H9 (cell line): ENCODE measurements around the gene PLA2G4D. TPM values are rescaled to one million over a fixed set of nuclear protein-coding genes. Genes with fewer than 3 reads are reported as not detected.

Source experiments
- DNase-seq: peaks from one replicate; pipeline ENCODE4 v3.0.0-alpha.2; 2017
- H2AFZ ChIP-seq: one replicate; pipeline ENCODE4 v1.6.1; 2013; ENCODE audit warnings: mild to moderate bottlenecking, low read length, control low read depth, moderate library complexity
- H2AK5ac ChIP-seq: 2 replicates; pipeline ENCODE4 v1.6.1; 2013; ENCODE audit warnings: low read length, control low read depth, mixed read lengths; ENCODE audit not compliant: insufficient read length
- H2BK120ac ChIP-seq: one replicate; pipeline ENCODE4 v1.6.1; 2013; ENCODE audit warnings: low read depth, mild to moderate bottlenecking, low read length, control low read depth, inconsistent platforms; ENCODE audit not compliant: poor library complexity, severe bottlenecking
- H2BK12ac ChIP-seq: 2 replicates; pipeline ENCODE4 v1.6.1; 2013; ENCODE audit warnings: low read length, control low read depth, mixed read lengths, low read depth; ENCODE audit not compliant: insufficient read length
- H2BK15ac ChIP-seq: 2 replicates; pipeline ENCODE4 v1.6.1; 2013; ENCODE audit warnings: low read depth, low read length, control low read depth
- H2BK20ac ChIP-seq: one replicate; pipeline ENCODE4 v1.6.1; 2013; ENCODE audit warnings: low read depth, mild to moderate bottlenecking, low read length, control low read depth, inconsistent platforms; ENCODE audit not compliant: poor library complexity, severe bottlenecking
- H2BK5ac ChIP-seq: 2 replicates; pipeline ENCODE4 v1.6.1; 2013; ENCODE audit warnings: low read length, control low read depth, mixed read lengths; ENCODE audit not compliant: insufficient read length
- H3K14ac ChIP-seq: 2 replicates; pipeline ENCODE4 v1.6.1; 2013; ENCODE audit warnings: low read length, control low read depth; ENCODE audit not compliant: insufficient read depth
- H3K18ac ChIP-seq: 2 replicates; pipeline ENCODE4 v1.6.1; 2013; ENCODE audit warnings: low read depth, mild to moderate bottlenecking, mixed read lengths, low read length, control low read depth; ENCODE audit not compliant: insufficient read length
- H3K23ac ChIP-seq: 2 replicates; pipeline ENCODE4 v1.6.1; 2013; ENCODE audit warnings: low read length, control low read depth, mixed read lengths, low read depth; ENCODE audit not compliant: insufficient read length
- H3K23me2 ChIP-seq: 2 replicates; pipeline ENCODE4 v1.6.1; 2013; ENCODE audit warnings: low read depth, mild to moderate bottlenecking, mixed read lengths, low read length, control low read depth; ENCODE audit not compliant: insufficient read length, poor library complexity, severe bottlenecking
- H3K27ac ChIP-seq: 2 replicates; pipeline ENCODE4 v1.5.1; 2013; ENCODE audit warnings: low read length, control low read depth, mixed read lengths, low read depth; ENCODE audit not compliant: insufficient read length
- H3K27me3 ChIP-seq: 2 replicates; pipeline ENCODE4 v1.6.1; 2013; ENCODE audit warnings: low read length, control low read depth, inconsistent platforms; ENCODE audit not compliant: insufficient read depth
- H3K4ac ChIP-seq: 2 replicates; pipeline ENCODE4 v1.6.1; 2013; ENCODE audit warnings: low read depth, mild to moderate bottlenecking, control low read depth, inconsistent platforms, low read length, moderate library complexity
- H3K4me1 ChIP-seq: 2 replicates; pipeline ENCODE4 v1.6.1; 2013; ENCODE audit warnings: low read length, control low read depth, inconsistent platforms; ENCODE audit not compliant: insufficient read depth
- H3K4me2 ChIP-seq: 2 replicates; pipeline ENCODE4 v1.6.1; 2013; ENCODE audit warnings: low read length, control low read depth, mixed read lengths; ENCODE audit not compliant: insufficient read length, insufficient read depth
- H3K56ac ChIP-seq: 2 replicates; pipeline ENCODE4 v1.6.1; 2013; ENCODE audit warnings: low read depth, mild to moderate bottlenecking, mixed read lengths, low read length, control low read depth; ENCODE audit not compliant: insufficient read length
- H3K79me1 ChIP-seq: 2 replicates; pipeline ENCODE4 v1.6.1; 2013; ENCODE audit warnings: low read depth, mild to moderate bottlenecking, moderate library complexity, low read length, control low read depth, inconsistent platforms; ENCODE audit not compliant: insufficient read depth, poor library complexity, severe bottlenecking
- H3K79me2 ChIP-seq: 2 replicates; pipeline ENCODE4 v1.6.1; 2013; ENCODE audit warnings: low read length, control low read depth, inconsistent platforms; ENCODE audit not compliant: insufficient read depth
- H3K9ac ChIP-seq: 2 replicates; pipeline ENCODE4 v1.6.1; 2013; ENCODE audit warnings: low read length, control low read depth, mixed read lengths; ENCODE audit not compliant: insufficient read length; ENCODE audit errors: extremely low read depth
- H3K9me3 ChIP-seq: one replicate; pipeline ENCODE4 v1.6.1; 2013; ENCODE audit warnings: low read depth, low read length, inconsistent platforms; ENCODE audit not compliant: control insufficient read depth
- H3T11ph ChIP-seq: one replicate; pipeline ENCODE4 v1.6.1; 2013; ENCODE audit warnings: mild to moderate bottlenecking, low read length, control low read depth, inconsistent platforms
- H4K20me1 ChIP-seq: one replicate; pipeline ENCODE4 v1.6.1; 2013; ENCODE audit not compliant: control insufficient read depth, insufficient read length, insufficient read depth
- H4K5ac ChIP-seq: 2 replicates; pipeline ENCODE4 v1.6.1; 2013; ENCODE audit warnings: low read depth, mild to moderate bottlenecking, mixed read lengths, low read length, control low read depth; ENCODE audit not compliant: insufficient read length
- H4K8ac ChIP-seq: replicated peaks from 2 replicates; pipeline ENCODE4 v1.6.1; 2013; ENCODE audit warnings: low read length, control low read depth, mixed read lengths, low read depth; ENCODE audit not compliant: insufficient read length
- H4K91ac ChIP-seq: 2 replicates; pipeline ENCODE4 v1.6.1; 2013; ENCODE audit warnings: low read depth, mild to moderate bottlenecking, moderate library complexity, mixed read lengths, low read length, control low read depth; ENCODE audit not compliant: insufficient read length
- H3K27ac Mint-ChIP-seq, 3 experiments: 2 replicates in 2 of 3; 3 replicates in 1 of 3; pipeline ENCODE4 v1.8.0; 2020 to 2021; ENCODE audit warnings: mixed read lengths in 3 of 3, mild to moderate bottlenecking in 1 of 3, moderate library complexity in 1 of 3
- H3K27me3 Mint-ChIP-seq: 2 replicates; pipeline ENCODE4 v1.8.0; 2021; ENCODE audit warnings: low read depth, mild to moderate bottlenecking, moderate library complexity, mixed read lengths
- H3K36me3 Mint-ChIP-seq, 3 experiments: 2 replicates in 2 of 3; 3 replicates in 1 of 3; pipeline ENCODE4 v1.8.0; 2020 to 2021; ENCODE audit warnings: low read depth in 3 of 3, mixed read lengths in 3 of 3; ENCODE audit not compliant: insufficient read depth in 1 of 3
- H3K4me1 Mint-ChIP-seq, 2 experiments: 2 replicates each; pipeline ENCODE4 v1.8.0; 2020; ENCODE audit warnings: mixed read lengths in 2 of 2
- H3K4me3 Mint-ChIP-seq, 2 experiments: 2 replicates in 1 of 2; 3 replicates in 1 of 2; pipeline ENCODE4 v1.8.0; 2020 to 2021; ENCODE audit warnings: mild to moderate bottlenecking in 2 of 2, mixed read lengths in 2 of 2, moderate library complexity in 1 of 2
- H3K9me3 Mint-ChIP-seq, 2 experiments: 2 replicates in 1 of 2; 3 replicates in 1 of 2; pipeline ENCODE4 v1.8.0; 2020; ENCODE audit warnings: mild to moderate bottlenecking in 2 of 2, mixed read lengths in 2 of 2, moderate library complexity in 1 of 2
- CTCF ChIP-seq: fragments of 200-600 bp; sonication (generic); conservative IDR thresholded peaks from 3 replicates; pipeline ENCODE4 v1.8.0; 2021; ENCODE audit warnings: antibody characterized with exemption, mild to moderate bottlenecking
- WGBS: extraction: QIAGEN DNeasy Blood & Tissue Kit; methylation state at CpG from one replicate; pipeline ENCODE4 v1.1.7; 2013; ENCODE audit warnings: missing lambda C conversion rate, low lambda C conversion rate, mixed read lengths; ENCODE audit not compliant: insufficient read length; ENCODE audit errors: extremely low coverage; 5-methylcytosine and 5-hydroxymethylcytosine counted together
- total RNA-seq: library from RNA; stranded (reverse); gene quantifications from 2 replicates; pipeline ENCODE4 v1.2.1, GENCODE V29; 2021

Gene PLA2G4D
- total RNA-seq, 1 experiment from 2014 or later, result 0.33 TPM

GRCh38 chr15:42120285-42120684 lies 25.9 kb upstream of the PLA2G4D start:
- H2BK20ac ChIP-seq, result no peak overlapping the region
- no peaks in the 10 kb centered on the region for H3K79me1 ChIP-seq
- H3K23me2 ChIP-seq, result no peaks in the 10 kb centered on the region
- H3T11ph ChIP-seq, result no peak overlapping the region
- no peaks in the 10 kb centered on the region for H3K9me3 ChIP-seq
- no peak overlapping the region for H2BK120ac ChIP-seq
- no peak overlapping the region for H2AFZ ChIP-seq
- no peak overlapping the region for H3K27ac Mint-ChIP-seq
- no peak overlapping the region for H4K5ac ChIP-seq
- no CpG with 5 or more reads among the region's 1 CpG for WGBS
- no peak overlapping the region for H3K18ac ChIP-seq
- no peak overlapping the region for H4K8ac ChIP-seq
- no peak overlapping the region for H2BK12ac ChIP-seq
- H3K79me2 ChIP-seq, result no peaks in the 10 kb centered on the region
- H3K56ac ChIP-seq, result no peak overlapping the region
- no peak overlapping the region for H3K23ac ChIP-seq
- DNase-seq, result no peak
- H3K4me1 ChIP-seq, result no peaks in the 10 kb centered on the region
- no peak overlapping the region for H3K4ac ChIP-seq
- peaks cover 9 to 10% of the 10 kb centered on the region in 2 experiments for H3K9me3 Mint-ChIP-seq
- TF ChIP-seq CTCF, result no peak
- no peaks in the 10 kb centered on the region for H4K20me1 ChIP-seq
- peaks cover 12 to 13% of the 10 kb centered on the region in 2 experiments for H3K4me1 Mint-ChIP-seq
- no peak overlapping the region for H2BK15ac ChIP-seq
- no peak overlapping the region for H3K27ac ChIP-seq
- H2BK5ac ChIP-seq, result no peak overlapping the region
- H3K9ac ChIP-seq, result no peak overlapping the region
- no peaks in the 10 kb centered on the region; the same call in none of the 2 replicates for H3K27me3 Mint-ChIP-seq
- no peaks in the 10 kb centered on the region for H3K27me3 ChIP-seq
- no peak overlapping the region for H3K14ac ChIP-seq
- H4K91ac ChIP-seq, result no peak overlapping the region
- no peak overlapping the region for H2AK5ac ChIP-seq
- H3K4me2 ChIP-seq, result no peak overlapping the region
- H3K36me3 Mint-ChIP-seq, result peaks cover 0 to 5% (median 0%) of the 10 kb centered on the region in 3 experiments; a peak in 3 of 7 replicates
- no peak overlapping the region for H3K4me3 Mint-ChIP-seq
